T follicular helper cell (primary cell): ENCODE results near the gene ZNF423.
"Not testable (repeated sequence)": the region's sequence is repeated elsewhere in the genome, so short reads cannot be mapped to it uniquely, and the experiment has no call there.

Experiments
- DNase-seq: peaks from one replicate; pipeline ENCODE4 v3.0.0-alpha.2; 2020; ENCODE audit warnings: low read depth
- total RNA-seq, 2 experiments: gene quantifications; one replicate each; lab custom pipeline; 2026; lab: John Stamatoyannopoulos, UW

ZNF423 gene
- 0.04 to 0.06 reads per million in 2 experiments for total RNA-seq

DNA sequence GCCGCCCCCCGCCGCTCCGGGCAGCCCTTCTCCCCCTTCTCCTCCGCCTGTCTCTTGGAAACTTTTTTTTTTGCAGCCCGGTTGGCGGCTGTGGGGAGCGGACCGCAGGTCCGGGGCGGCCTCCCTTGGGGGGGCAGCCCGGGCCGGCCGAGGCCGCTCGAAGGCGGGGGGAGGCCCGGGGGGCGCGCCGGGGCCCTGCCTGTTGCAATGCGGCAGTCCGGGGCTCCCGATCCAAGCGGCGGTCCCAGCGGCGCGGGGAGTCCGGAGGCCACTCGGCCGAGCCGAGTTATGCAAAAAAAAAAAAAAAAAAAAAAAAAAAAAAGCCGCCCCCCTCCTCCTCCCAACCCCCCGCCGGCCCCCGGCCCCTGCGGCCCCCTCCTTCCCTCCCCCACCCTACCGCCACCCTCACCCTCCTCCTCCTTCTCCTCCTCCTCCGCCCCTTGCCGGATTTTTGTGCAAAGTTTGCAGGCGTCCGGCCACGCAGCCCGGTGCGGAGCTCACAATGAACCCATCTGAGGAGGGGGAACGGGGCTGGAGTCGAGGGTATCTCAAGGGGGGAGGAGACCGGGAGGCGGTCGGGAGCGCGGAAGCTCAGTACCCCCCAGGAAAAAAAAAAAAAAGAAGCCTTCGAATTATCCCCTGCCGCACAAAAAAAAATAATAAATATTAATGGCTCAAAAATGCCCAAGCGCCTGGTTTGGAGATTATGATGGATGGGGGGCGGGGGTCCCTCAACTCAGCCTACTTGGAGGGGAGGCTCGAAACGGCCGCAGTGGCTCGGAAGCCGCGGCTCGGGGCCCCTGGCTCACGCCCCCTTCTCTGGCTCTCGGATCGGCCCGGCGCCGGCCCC is at the start of gene ZNF423:
ZNF423 (minus strand) TSS at position 291 of the 850 bp plus-strand sequence. CDS start 338 bp downstream, outside the sequence.
- DNase-seq, result no peak

DNA sequence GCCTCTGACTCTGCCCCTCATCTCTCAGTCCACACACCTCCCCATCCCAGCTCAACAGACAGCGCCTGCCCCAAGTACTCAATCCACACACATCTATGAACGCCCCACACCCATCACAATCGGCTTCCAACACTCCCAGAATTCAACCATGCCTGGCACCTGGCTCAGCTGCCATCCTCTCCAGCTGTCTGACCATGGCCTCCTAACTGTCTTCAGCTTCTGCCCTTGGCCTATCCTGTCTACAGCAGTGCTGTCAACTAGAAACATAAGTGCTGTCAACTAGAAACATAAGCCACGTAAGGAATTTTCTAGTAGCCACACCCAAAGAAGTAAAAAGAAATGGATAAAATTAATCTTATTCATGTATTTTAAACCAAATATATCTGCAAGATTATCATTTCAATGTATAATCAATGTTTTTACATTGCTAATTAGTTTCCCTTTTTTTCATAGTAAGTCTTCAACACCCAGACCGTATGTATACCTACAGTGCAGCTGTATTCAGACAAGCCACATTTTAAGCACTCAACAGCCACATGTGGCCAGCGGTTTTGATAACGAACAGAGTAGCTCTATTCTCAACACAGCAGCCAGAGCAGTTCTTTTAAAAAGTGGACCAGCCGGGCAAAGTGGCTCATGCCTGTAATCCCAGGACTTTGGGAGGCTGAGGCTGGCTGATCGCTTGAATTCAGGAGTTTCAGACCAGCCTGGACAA is 48.6 kb upstream of the ZNF423 start:
- no peak for DNase-seq

DNA sequence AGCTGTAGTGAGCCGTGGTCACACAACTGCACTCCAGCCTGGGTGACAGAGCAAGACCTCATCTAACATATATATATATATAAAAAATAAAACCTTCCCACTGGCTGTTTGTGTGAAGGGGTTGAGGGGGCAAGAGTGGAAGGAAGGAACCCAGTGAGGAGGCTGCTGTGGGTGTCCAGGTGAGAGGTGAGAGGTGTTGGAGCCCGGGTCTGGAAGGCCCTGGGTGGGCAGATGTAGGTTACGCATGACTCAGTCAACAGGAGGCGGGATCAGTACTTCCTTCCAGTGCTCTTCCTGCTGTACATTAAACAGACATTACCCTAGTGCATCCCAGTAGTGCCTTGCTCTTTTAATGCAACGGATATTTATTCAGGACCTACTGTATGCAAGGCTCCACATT is 47.0 kb upstream of the ZNF423 start:
- DNase-seq, result no peak

DNA sequence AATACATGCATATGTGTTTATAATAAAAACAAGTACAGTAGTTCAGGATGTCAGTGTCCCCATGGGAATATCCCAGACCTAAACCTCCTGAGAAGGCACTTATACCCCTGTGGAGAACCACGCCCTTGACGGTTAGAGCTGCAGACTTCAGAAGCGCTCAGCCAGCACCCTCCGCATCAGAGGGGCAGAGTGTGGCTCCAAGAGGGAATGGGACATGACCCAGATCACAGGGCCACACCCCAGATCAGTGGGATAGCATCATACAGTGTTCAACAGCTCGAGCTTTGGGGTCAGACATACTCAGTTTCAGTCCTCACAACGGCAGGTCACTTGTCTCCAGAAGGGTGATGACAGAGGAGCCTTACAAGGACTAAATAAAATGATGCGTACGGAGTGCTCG is 45.8 kb upstream of the ZNF423 start:
- DNase-seq, result no peak

DNA sequence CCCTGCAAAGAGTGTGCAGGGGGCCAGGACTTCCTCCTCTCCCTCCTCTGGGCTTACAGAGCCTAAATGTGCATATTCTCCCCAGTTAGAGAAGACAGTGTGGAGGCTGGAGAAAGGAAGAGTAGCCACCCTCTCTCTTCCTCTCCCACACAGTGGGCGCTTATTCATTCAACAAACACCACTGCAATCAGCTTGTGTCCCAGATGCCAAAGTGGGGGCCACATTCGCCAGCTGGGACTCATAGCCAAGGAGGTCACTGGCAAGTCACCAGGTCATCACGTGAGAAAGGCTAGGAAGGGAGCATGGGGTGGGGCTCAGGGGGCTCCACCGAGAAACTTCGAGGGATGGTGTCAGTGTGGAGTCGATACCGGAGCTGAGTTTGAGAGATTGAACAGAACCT is 45.0 kb upstream of the ZNF423 start:
- DNase-seq, result no peak

DNA sequence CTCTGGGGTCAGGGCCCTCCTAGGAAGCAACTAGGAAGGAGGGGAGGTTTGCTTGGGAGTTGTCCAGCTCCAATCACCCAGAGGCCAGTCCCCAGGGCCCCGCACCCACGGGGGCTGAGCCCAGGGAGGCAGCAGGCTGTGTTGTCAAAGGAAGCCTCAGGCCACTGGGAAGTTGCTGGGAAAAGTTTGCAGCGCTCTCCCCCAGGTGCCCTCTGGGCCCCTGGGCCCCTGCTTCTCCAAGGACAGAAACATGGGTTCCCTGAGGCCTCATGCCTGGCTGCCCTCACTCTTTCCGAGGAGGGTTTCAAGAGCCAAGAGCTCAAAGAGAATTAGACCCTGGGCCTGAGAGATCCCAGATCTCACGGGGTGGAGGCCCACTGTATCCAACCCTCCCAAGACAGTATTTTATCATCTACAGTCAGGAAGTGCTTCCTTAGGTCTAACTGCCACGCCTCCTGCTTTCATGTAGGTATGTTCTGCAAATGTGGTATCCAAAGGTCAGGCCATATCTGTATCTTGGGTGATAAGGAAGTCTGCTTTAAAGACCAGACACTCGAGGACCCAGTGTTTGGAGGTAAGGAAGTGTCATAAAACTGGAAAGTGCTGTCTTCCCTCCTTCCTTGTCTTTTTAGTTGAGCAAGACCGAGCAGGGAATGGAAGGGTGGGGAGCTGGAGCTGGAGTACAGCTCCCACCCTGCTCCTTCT is 44.2 kb upstream of the ZNF423 start:
- no peak for DNase-seq

DNA sequence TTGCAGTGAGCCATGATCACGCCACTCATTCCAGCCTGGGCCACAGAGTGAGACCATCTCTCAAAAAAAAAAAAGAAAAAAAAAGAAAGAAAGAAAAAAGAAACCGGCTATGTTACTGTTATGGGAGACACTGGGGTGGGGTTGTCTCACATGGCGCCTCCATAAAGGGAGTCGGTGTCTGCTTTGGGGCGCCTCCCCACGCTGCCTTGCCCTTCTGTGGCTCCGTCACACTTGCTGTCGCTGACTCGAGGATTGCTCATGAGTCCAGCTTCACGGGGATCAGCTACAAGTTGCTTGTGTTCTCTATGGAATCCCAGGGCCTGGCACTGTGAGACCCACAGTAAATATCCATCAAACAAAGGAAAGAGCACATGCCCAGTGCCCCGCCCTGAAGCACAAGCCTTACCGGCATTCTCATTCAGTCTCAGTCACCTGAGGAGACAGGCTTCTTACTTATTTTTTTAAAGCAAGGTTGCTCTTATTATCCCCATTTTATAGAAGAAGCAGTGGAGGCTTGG is 40.6 kb upstream of the ZNF423 start:
- DNase-seq, result no peak

DNA sequence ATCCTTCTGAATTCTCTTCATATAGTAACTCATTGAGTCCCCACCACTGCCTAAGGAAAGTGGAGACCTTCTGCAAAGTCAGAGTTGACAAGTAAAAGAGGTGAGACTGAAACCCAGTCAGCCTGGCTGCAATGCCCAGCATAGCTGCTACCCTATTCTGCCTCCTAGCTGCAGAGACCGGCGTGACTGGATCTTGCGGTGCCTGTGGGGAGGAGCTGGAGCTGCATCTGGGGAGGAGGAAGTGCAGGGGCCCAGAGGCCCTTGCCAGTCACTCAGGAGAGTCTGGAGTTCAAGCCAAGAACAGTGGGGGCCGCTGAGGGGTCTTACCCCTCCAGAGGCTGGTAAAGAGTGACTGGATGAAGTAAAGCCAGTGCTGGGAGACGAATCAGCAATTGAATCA is 35.0 kb upstream of the ZNF423 start:
- DNase-seq, result no peak

DNA sequence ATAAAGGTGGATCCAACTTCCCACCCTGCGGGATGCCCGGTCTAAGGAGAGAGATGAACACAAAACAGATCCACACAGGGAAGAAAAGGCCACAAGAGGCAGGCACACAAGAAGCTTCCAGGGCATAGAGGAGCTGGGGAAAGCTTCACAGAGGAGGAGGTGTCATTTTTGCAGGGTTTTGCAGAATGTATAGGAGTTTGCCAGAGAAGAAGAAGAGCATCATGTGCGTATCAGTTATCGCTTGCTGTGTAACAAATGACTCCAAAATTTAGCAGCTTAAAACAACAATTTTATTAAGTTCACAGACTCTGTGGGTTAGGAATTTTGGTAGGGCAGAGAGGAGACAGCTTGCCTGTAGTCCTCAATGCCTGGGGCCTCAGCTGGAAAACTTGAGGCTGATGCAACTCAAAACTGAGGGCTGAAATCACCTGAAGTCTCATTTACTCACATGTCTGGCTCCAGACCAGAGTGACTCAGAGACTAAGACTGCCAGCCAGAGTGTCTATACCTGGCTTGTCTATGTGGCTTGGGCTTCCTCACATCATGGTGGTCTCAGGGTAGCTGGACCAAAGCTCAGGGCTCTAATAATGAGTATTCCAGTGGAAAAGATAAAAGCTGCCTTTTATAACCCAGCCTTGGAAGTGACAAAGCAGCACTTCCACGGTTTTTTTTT is 33.9 kb upstream of the ZNF423 start:
- no peak for DNase-seq

DNA sequence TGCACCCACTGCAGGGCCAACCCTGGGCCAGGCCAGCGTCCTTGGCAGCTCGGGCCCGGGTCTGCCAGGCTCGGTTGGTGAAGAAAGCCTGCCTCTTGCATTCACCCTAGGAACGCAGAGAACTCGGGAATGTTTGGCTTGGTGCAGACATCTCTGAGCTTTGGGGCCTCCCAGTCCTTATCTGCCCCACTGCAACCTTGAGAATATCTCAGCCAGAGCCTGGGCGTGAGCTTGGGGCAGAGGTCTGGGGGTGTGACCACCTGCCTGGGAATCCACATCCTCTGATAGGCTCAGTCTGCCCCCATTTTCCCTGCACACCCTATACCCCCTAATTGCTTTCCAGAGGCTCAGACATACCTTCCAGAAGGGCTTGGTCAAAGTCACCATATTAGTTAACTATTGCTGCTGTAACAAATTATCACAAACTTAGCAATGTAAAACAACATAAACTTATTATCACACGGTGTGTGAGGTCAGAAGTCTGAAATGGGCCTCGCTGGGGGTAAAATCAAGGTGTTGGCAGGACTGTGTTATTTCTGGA is 30.7 kb upstream of the ZNF423 start:
- no peak for DNase-seq

DNA sequence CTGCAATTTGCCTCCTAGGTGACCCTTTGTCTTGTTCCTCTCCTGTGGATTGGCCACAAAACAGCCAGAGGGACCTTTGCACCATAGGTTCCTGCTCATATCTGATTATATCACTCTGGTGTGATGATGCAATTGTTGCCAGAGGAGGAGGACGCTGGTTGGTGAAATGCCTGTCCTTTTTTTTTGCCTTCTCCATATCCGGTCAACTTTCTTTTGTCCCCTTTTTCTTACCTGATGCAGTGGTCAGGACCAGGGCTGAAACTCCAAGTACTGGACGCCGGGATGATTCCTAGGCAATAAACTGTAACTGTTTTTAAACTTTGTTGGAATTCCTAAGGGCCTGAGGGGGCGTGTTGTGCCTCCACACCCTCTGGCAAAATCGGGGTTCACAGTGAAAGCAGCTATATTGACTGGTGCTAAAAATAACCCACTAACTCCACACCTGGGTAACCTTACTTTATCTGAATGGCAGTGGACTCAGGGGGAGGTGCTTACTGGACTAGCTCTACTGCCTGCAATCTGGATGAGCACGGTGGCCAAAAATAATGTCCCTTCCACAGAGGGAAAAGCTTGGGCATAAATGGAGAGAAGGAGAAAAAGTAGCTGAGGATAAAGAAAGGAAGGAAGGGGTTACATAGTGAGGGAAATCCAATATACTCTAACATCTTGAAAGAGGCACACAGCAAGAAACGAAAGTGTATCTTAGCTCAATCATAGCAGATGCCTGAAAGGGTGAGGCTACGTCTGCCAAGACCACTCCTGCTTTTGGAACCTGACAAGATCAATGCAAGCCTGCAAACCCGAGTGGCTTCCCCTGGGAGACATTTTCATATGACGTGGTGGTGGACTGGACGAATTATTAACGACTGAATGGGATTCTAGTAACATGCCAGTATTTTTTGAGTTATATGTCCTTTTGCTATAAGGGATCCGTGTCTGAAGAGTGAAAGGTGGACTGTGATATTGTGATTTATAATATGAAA is 28.4 kb upstream of the ZNF423 start:
- DNase-seq, result no peak

DNA sequence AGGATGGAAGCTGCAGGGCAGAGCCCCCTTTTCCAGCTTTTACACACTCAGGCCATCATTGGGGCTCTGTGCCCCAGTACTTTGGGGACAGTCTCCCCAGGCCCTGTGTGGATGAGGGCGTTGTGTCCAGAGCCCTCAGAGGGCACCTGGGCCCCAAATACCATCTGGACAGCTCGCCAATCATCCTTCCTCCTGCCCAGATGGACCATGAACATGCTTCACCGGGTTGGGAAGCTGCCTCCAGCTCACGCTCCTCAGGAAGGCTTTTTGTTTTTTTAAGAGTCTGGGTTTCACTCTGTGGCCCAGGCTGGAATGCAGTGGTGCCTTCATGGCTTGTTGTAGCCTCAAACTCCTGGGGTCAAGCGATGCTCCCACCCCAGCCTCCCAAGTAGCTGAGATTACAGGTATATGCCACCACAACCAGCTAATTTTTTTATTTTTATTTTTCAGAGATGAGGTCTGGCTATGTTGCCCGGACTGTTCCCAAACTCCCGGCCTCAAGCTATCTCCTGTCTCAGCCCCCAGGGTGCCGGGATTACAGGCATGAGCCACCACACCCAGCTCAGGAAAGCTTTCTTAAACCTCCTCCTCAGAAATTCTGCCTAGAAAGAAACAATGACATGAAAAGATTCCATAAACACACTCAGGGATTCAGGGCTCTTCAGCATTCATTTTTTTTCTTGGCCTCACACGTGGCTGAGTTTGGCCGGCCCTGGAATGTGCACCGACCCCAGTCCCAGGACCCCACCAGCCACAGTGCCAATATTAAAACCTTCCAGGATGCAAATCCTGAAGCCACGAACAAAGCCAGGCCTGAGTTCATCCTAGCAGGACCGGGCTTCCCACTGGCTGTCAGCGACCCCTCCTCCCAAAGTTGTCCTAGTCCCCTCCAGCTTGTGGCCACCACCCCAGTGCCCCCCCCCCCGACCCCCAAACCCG is 27.4 kb upstream of the ZNF423 start:
- DNase-seq, result no peak

DNA sequence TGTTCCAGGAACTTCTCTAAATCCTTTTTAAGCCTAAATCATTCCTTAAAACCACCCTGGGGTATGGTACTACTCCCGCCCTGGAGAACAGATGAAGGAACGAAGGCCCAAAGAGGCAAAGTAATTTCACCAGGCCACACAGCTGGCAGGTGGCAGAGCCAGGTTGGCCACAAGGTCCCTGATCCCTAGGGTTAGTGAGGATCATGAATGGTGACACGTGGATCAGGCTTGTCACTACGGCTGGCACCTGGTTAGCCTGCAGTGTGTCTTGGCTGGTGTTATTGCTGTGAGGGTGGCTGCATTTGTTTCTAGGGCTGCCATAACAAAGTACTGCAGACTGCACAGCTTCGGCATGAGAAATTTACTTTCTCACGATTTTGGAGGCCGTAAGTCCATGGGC is 26.0 kb upstream of the ZNF423 start:
- no peak for DNase-seq

DNA sequence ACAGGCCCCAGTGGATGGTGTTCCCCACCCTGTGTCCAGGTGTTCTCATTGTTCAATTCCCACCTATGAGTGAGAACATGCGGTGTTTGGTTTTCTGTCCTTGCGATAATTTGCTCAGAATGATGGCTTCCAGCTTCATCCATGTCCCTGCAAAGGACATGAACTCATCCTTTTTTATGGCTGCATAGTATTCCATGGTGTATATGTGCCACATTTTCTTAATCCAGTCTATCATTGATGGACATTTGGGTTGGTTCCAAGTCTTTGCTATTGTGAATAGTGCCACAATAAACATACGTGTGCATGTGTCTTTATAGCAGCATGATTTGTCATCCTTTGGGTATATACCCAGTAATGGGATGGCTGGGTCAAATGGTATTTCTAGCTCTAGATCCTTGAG is 22.6 kb upstream of the ZNF423 start:
- not testable (repeated sequence) for DNase-seq

DNA sequence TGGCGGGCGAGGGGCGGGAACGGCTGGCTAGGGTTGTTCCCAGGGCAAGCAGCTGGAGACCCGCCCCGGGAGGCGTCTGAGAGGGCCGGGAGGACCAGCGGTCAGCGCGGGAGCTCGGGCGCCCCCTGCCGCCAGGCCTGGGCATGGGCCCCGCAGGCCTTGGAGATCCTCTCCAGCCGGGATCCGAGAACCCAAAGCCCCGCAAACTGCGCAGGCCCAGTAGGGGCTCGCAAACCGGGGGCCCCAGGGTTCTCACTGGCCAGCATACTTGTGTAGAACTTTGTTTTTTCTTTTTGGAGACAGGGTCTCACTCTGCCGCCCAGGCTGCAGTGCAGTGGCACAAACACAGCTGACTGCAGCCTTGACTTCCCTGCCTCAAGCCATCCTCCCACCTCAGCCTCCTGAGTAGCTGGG is 20.8 kb upstream of the ZNF423 start:
- DNase-seq, result no peak

DNA sequence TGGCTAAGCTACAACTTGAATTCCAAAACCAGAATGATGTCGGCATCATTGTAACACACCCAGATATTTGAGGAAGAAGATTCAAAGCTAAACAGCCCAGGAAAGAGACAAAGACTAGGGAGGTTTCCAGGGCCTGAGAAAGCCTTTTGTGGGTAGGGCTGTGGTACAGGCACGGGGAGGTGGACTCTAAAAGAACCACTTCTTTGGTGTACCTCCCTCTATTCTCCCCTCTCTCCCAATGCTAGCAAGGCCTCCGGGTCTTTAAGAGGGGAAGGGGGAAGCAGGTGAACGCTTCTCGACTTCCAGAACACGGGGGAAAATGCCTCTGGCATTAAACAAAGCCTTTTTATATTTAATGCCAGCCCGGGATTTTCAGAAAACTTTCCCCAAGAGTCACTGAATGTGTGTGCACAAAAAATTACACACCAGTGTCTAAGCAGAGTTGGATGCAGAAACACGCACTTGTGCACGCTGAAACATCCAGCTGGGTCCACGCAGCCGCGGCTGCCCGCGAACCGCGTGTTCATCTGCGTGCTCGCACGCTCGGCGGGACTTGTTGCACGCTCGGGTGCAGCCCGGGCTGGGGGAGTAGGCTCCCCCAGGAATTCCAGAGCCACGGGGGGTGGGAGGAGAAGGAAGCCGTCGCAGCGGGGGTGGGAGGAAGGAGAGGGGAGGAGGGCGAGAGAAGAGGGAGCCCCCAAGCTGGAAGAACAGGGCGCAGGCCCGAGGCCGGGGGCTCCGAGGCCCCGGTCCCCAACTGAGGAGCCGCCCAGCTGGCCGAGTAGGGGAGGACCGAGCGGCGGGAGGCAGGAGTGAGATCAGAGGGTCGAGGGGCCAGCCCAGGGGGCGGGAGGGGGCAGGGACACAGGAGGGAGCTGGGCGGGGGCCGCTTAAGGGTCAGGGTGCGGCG is 20.1 kb upstream of the ZNF423 start:
- no peak for DNase-seq

DNA sequence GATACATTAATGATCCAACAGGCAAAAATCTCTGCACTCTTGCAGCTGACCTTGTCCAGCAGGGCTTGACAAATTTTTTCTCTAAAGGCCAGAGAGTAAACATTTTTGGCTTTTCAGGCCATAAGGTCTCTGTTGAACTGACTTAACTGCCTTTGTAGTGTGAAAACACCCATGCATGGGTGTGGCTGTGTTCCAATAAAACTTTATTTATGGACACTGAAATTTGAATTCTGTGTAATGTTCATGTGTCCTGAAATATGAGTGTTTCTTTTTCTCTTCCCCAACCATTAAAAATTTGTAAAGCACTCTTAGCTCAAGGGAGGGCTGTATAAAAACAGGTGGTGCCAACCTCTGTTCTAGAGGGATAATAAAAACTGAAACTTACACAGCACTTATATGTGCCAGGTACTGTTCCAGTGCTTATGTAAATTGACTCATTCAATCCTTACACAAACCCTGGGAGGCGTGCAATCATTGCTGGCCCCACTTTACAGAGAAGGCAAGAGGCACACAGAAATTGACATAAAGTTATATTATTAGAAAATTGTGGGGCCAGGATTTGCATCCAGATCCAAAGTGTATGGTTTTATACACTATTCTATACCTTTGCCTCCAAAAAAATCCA is 18.8 kb upstream of the ZNF423 start:
- DNase-seq, result no peak

DNA sequence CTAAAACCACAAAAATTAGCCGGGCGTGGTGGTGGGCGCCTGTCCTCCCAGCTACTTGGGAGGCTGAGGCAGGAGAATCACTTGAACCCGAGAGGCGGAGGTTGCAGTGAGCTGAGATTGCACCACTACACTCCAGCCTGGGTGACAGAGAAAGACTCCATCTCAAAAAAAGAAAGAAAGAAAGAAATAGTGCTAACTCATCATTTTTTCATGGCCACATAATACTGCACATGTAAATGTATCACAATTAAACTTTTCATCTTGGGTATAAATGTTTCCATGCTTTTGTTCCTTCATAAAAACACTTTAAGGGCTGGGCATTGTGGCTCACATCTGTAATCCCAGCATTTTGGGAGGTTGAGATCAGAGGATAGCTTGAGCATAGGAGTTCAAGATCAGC is 15.9 kb upstream of the ZNF423 start:
- not testable (repeated sequence) for DNase-seq
